DMS 273 (cell line): ENCODE measurements around the gene BID.
"Not testable (repeated sequence)": the region's sequence is repeated elsewhere in the genome, so short reads cannot be mapped to it uniquely, and the experiment has no call there.

Source experiments
- DNase-seq: peaks from one replicate; lab custom pipeline; 2025; ENCODE audit not compliant: unreplicated experiment; lab: John Stamatoyannopoulos, UW

Gene BID

GRCh38 chr22:17770180-17771077, 3.8 kb downstream of the BID start:
- no peak for DNase-seq

- peak; percentile 27 for DNase-seq
These were observed 4.6 kb downstream of the BID start for GRCh38 chr22:17769716-17770082.

GRCh38 chr22:17769013-17769715, 5.1 kb downstream of the BID start:
- DNase-seq = no peak

GRCh38 chr22:17767233-17768065, 6.8 kb downstream of the BID start:
- no peak for DNase-seq

DNA sequence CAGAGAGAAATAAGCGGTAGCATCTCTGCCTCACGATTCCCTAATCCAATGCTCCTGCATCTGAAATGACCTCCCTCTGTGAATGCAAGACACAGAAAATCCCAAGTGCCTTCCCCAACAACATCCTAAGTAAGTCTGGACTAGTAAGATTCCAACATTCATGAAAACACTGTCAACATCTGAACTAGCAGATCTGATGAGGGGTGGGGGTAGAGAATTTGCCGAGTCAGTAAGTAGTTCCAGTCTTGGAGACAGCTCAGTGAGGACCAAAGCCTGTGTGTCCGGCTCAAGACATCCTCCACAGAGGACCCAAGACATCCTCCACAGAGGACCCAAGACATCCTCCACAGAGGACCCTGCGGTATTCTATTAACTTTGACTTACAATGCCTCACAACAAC, 9.4 kb downstream of the BID start:
- DNase-seq = not testable (repeated sequence)

DNA sequence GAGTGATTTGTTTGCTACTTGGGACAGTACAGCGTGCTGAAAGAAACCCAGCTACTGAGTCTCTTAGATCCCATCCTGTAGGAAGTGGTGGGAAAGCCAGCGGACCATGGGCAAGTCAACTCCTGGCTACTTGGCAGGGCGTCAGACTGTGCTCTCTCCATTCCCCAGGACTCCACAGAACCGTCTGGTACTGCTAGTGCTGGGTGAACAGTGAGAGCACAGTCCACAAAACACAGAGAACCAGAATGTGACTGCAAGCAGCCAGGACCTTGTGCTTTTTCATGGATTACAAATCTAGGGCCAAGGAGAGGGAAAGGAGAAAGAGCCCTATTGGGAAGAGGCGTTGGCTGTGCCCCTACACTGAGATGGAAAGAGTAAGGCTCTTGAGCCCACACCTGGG, 10.2 kb downstream of the BID start:
- DNase-seq = no peak

- not testable (repeated sequence) for DNase-seq
These were observed 10.8 kb downstream of the BID start for GRCh38 chr22:17763442-17763841.

DNA sequence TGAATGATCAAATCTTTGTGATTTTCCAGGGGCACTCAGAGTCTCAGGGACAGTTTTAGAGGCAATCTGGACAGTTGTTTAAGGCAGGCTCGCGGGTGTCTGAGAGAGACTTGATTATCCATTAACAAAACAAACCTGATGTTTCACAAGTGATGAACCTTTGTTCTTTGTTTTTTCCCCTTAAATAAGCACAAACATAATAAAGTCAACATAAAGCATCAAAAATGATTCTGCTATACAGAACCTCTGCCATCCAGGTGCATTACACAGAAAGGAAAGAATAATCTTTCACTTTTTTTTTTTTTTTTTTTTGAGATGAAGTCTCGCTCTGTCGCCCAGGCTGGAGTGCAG, 13.2 kb downstream of the BID start:
- no peak for DNase-seq

- DNase-seq = peak; percentile 27
These were observed 19.9 kb downstream of the BID start for GRCh38 chr22:17754233-17754925.

DNA sequence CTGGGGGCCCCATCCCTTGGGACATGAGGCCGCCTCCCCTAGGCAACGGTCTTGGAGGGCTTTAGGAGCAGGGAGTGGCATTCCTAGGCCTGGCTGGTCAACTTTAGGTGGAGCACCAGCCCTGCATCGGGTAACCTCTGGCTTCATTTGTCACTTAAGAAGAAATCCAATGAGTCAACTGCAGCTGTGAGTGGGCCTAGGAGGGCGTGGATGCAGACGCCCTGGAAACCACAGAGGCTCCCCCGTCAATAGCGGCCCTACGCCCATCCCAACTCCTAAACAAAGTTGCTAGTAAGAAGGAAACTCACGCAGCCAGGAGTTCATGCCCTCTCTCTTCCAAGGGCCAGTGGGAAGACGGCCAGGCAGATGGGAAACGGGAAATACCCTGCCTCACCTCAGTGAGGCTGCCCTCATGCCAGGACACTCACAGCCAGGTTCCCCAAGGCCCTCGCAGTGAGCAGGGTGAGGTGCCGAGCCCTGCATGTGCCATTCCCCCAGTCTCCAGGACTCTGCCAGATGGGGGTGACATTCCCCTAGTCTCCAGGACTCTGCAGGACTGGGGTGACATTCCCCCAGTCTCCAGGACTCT, 20.8 kb downstream of the BID start:
- DNase-seq = no peak

GRCh38 chr22:17751596-17751995, 22.7 kb downstream of the BID start:
- no peak for DNase-seq

GRCh38 chr22:17749605-17750395, 24.5 kb downstream of the BID start:
- DNase-seq = no peak

- no peak for DNase-seq
These were observed 25.5 kb downstream of the BID start for GRCh38 chr22:17748555-17749353.

GRCh38 chr22:17746916-17747315, 27.4 kb downstream of the BID start:
- DNase-seq = no peak

GRCh38 chr22:17744430-17744829, 29.8 kb downstream of the BID start:
- DNase-seq = no peak

- DNase-seq = no peak
These were observed 30.4 kb downstream of the BID start for GRCh38 chr22:17743661-17744411.

DNA sequence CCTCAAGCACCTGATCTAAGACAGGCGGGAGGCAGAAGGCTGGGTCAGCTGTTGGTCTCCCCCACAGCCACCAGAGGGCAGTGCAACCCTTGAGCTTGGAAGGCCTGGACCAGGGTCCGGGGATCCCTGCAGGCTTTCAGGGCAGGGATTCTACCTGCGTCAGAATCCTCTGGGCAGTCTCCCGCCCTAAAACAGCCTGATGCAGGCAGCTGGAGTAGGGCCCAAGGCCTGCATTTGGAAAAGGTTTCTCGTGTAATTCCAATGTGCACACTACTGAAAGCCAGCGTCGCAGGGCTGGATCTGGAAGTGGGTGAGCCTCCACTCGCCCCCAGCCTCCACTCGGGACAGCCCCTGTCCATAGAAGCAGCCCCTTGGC, 31.8 kb downstream of the BID start:
- DNase-seq = peak; percentile 78

DNA sequence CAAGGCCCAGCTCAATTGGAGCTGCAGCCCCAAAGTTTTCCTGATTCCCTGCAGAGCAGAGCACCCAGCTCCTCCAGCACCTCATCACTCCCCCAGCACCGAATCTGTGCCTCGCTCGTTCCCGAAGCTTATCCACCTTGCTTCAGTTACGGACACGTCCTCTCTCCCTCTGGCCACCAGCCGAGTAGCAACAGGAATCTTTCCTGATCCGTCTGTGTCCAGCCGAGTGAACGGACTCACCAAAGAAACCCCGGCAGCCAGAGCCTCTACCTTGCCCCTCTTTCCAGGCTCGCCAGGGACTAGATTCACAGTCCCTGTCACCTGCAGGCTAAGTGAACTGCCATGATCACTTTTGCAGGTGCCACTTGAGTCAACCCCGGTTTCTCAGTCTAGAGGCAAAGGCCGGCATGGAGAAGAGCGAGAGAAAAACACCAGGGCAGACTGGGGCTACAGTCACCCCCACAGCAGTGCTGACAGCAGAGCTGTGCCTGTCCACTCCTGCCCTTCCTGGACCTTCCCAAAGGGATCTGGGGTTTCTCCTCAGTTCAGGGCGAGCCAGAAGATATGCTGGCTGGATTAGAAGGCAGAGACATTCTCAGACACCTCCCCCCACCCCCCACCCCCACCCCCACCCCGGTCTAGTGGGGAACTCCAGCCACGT, 32.3 kb downstream of the BID start:
- no peak for DNase-seq
